ENCODE measurements around the gene TEX48.

- TF ChIP-seq PATZ1 (CRISPR knock-in tag; IDR thresholded peaks at IDR 0.05; ENCODE audit: borderline replicate concordance): no peak
- no peak for TF ChIP-seq POU6F1 (CRISPR knock-in tag; IDR thresholded peaks at IDR 0.05; ENCODE audit: borderline replicate concordance, low read depth)
- no peak for TF ChIP-seq CSDC2 (CRISPR knock-in tag; IDR thresholded peaks at IDR 0.05)
- no peak for TF ChIP-seq ESRRG (CRISPR knock-in tag; IDR thresholded peaks at IDR 0.05)
- no peak for TF ChIP-seq BACH2 (CRISPR knock-in tag; IDR thresholded peaks at IDR 0.05; ENCODE audit: borderline replicate concordance)
- TF ChIP-seq ZNF70 (CRISPR knock-in tag; IDR thresholded peaks at IDR 0.05): no peak
- TF ChIP-seq GLIS3 (CRISPR knock-in tag; IDR thresholded peaks at IDR 0.05): no peak
Observed at GRCh38 chr9:114629563-114630090, 52.4 kb downstream of the TEX48 start.

Measured in SK-N-SH treated with all-trans-retinoic acid at 6 μM for 48 hours (cell line).